ENCODE measurements around the gene HKDC1.

DNA sequence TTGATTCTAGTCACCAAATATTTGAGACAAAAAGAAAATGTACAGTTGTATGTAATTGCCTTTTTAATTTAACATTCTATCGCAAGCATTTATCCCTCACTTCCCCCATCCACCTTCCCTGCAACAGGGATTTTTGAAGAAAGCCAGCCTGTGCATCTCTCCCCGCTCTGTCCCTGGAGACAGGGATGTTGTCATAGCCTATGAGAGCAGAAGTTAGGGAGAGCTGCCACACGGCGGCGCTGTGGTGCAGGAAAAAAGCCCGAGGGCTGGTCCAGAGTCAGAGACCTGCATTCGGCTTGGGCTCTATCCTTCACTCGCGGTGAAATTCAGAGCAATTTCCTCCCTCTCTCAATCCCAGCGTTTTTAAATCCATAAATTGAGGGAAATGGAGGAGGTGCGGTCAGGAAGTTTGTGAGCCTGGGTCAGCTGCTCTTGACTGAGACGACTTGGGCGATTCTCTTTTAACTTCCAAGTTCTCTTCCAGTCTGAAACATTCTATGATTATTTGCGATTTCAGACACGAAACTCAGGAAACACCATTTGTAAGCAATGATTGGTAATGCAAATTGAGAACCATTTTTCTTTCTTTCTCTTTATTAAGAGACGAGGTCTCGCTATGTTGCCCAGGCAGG, 17.5 kb downstream of the HKDC1 start:
- TF ChIP-seq, protein P1, sequence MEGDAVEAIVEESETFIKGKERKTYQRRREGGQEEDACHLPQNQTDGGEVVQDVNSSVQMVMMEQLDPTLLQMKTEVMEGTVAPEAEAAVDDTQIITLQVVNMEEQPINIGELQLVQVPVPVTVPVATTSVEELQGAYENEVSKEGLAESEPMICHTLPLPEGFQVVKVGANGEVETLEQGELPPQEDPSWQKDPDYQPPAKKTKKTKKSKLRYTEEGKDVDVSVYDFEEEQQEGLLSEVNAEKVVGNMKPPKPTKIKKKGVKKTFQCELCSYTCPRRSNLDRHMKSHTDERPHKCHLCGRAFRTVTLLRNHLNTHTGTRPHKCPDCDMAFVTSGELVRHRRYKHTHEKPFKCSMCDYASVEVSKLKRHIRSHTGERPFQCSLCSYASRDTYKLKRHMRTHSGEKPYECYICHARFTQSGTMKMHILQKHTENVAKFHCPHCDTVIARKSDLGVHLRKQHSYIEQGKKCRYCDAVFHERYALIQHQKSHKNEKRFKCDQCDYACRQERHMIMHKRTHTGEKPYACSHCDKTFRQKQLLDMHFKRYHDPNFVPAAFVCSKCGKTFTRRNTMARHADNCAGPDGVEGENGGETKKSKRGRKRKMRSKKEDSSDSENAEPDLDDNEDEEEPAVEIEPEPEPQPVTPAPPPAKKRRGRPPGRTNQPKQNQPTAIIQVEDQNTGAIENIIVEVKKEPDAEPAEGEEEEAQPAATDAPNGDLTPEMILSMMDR (IDR thresholded peaks at IDR 0.05) = peak; percentile 76 to 99
- TF ChIP-seq EP300 (IDR thresholded peaks at IDR 0.05) = no peak
- peak in 2 of 3 donors; percentile 24 to 37 for TF ChIP-seq POLR2AphosphoS5 (IDR thresholded peaks at IDR 0.05)

Measured in suprapubic skin (tissue), 4 donors.